DND-41 (cell line): ENCODE data around the gene TCF7L2.
A peak's percentile ranks its signal among the peaks of the same experiment; 100 is the strongest.

Experiments
- ATAC-seq: fragments of 200-7000 bp; cut with Tn5 transposase; 3 replicates; pipeline ENCODE4 v1.9.1; 2021; ENCODE audit warnings: low read depth; ENCODE audit not compliant: insufficient read depth
- DNase-seq: peaks from one replicate; pipeline ENCODE4 v3.0.0-alpha.2; 2020
- H2AFZ ChIP-seq: 2 replicates; pipeline ENCODE4 v1.6.0; 2012; ENCODE audit warnings: low read depth, low read length
- H3K27ac ChIP-seq: 2 replicates; pipeline ENCODE4 v1.5.1; 2012; ENCODE audit warnings: low read length, inconsistent platforms
- H3K27me3 ChIP-seq: fragments of 200-600 bp; sonication (generic); 2 replicates; pipeline ENCODE4 v1.6.0; 2012; ENCODE audit warnings: low read length, mild to moderate bottlenecking, inconsistent platforms; ENCODE audit not compliant: insufficient read depth, poor library complexity
- H3K36me3 ChIP-seq: 2 replicates; pipeline ENCODE4 v1.5.1; 2012; ENCODE audit warnings: low read length, inconsistent platforms; ENCODE audit not compliant: insufficient read depth
- H3K4me1 ChIP-seq: 2 replicates; pipeline ENCODE4 v1.5.1; 2012; ENCODE audit warnings: mild to moderate bottlenecking, low read length; ENCODE audit not compliant: insufficient read depth
- H3K4me2 ChIP-seq: 2 replicates; pipeline ENCODE4 v1.6.0; 2012; ENCODE audit warnings: mild to moderate bottlenecking, moderate library complexity, low read length, inconsistent platforms; ENCODE audit not compliant: insufficient read depth
- H3K4me3 ChIP-seq, 2 experiments: fragments of 200-600 bp in 1 of 2; shearing (Covaris generic) in 1 of 2; 2 replicates each; pipeline ENCODE4 v1.5.1; 2012 to 2016; ENCODE audit warnings: inconsistent platforms in 2 of 2, low read length in 2 of 2, mild to moderate bottlenecking in 2 of 2, low read depth in 1 of 2, moderate library complexity in 1 of 2
- H3K79me2 ChIP-seq: 2 replicates; pipeline ENCODE4 v1.6.0; 2012; ENCODE audit warnings: low read length, inconsistent platforms; ENCODE audit not compliant: insufficient read depth
- H3K9ac ChIP-seq: 2 replicates; pipeline ENCODE4 v1.6.0; 2012; ENCODE audit warnings: low read depth, mild to moderate bottlenecking, inconsistent platforms, low read length, moderate library complexity
- H3K9me3 ChIP-seq: 2 replicates; pipeline ENCODE4 v1.5.1; 2012; ENCODE audit warnings: low read length, moderate library complexity, mild to moderate bottlenecking, inconsistent platforms; ENCODE audit not compliant: insufficient read depth, severe bottlenecking
- H4K20me1 ChIP-seq: 2 replicates; pipeline ENCODE4 v1.6.0; 2012; ENCODE audit warnings: low read length; ENCODE audit not compliant: insufficient read depth
- CTCF ChIP-seq: IDR thresholded peaks from 2 replicates; pipeline ENCODE4 v1.5.1; 2012; ENCODE audit warnings: borderline replicate concordance, low read length, moderate library complexity, mild to moderate bottlenecking; ENCODE audit not compliant: poor library complexity, severe bottlenecking; ENCODE audit errors: extremely low read depth
- EZH2 ChIP-seq: IDR thresholded peaks from 3 replicates; pipeline ENCODE4 v1.6.1; 2012; ENCODE audit warnings: borderline replicate concordance, low read depth, mild to moderate bottlenecking, moderate library complexity, low read length, inconsistent platforms; ENCODE audit not compliant: severe bottlenecking

TCF7L2 gene

GRCh38 chr10:112985690-112986543 lies 35.9 kb downstream of the TCF7L2 start:
- TF ChIP-seq CTCF (no peak), EZH2 (no peak)
- Histone ChIP-seq H3K4me1 (peaks cover 25% of the 10 kb centered on the region), H3K36me3 (no peaks in the 10 kb centered on the region), H3K9me3 (no peaks in the 10 kb centered on the region), H3K79me2 (peaks cover 77% of the 10 kb centered on the region), H4K20me1 (peaks cover 83% of the 10 kb centered on the region), H3K4me3 (no peak overlapping the region), H3K9ac (no peak overlapping the region), H3K27ac (peak overlapping the region; percentile 40), H3K4me2 (no peak overlapping the region), H3K27me3 (no peaks in the 10 kb centered on the region), H2AFZ (no peak overlapping the region)
- DNase-seq (peak; percentile 25), ATAC-seq (peak; percentile 77)

- Histone ChIP-seq H3K9ac (no peak overlapping the region), H3K4me3 (no peak overlapping the region), H3K27ac (peak overlapping the region; percentile 40; the same call in 1 of the 2 replicates), H2AFZ (no peak overlapping the region), H3K4me2 (no peak overlapping the region), H3K27me3 (no peaks in the 10 kb centered on the region), H3K36me3 (no peaks in the 10 kb centered on the region; the same call in 1 of the 2 replicates), H3K4me1 (peaks cover 25% of the 10 kb centered on the region), H3K79me2 (peaks cover 78% of the 10 kb centered on the region), H3K9me3 (no peaks in the 10 kb centered on the region), H4K20me1 (peaks cover 82% of the 10 kb centered on the region)
- DNase-seq (no peak), ATAC-seq (no peak)
- TF ChIP-seq CTCF: no peak
- TF ChIP-seq EZH2: no peak
Observed at GRCh38 chr10:112986544-112987190, 36.6 kb downstream of the TCF7L2 start.

- Histone ChIP-seq H3K36me3 (no peaks in the 10 kb centered on the region; the same call in 1 of the 2 replicates), H3K9me3 (no peaks in the 10 kb centered on the region), H4K20me1 (peaks cover 74% of the 10 kb centered on the region), H3K4me3 (no peak overlapping the region), H3K27me3 (no peaks in the 10 kb centered on the region), H2AFZ (no peak overlapping the region), H3K9ac (no peak overlapping the region), H3K4me1 (peaks cover 25% of the 10 kb centered on the region), H3K4me2 (no peak overlapping the region), H3K27ac (no peak overlapping the region; the same call in 1 of the 2 replicates), H3K79me2 (peaks cover 76% of the 10 kb centered on the region)
- DNase-seq: no peak
- ATAC-seq: no peak
- TF ChIP-seq EZH2: no peak
- TF ChIP-seq CTCF: no peak
Observed at GRCh38 chr10:112988839-112989406, 38.9 kb downstream of the TCF7L2 start.
